IMR-90 (cell line): ENCODE results near the gene DUOX1. TPM values are rescaled to one million over a fixed set of nuclear protein-coding genes. Genes with fewer than 3 reads are reported as not detected.

Experiments used
- ATAC-seq: fragments of 200-7000 bp; cut with Tn5 transposase; 2 replicates; pipeline ENCODE4 v1.9.1; 2020; ENCODE audit warnings: low read depth, mild to moderate bottlenecking, moderate library complexity
- BruUV-seq: library from RNA; stranded (reverse); fragments of 400-500 nt; replicated peaks from 2 replicates; lab custom pipeline; 2021; lab: Mats Ljungman, UMichigan
- CTCF ChIA-PET: fragments of 300-600 bp; formaldehyde crosslinking; extraction: SDS; loops from one replicate; lab custom pipeline; 2021; ENCODE audit warnings: antibody characterized with exemption; lab: Yijun Ruan, JAX
- POLR2A ChIA-PET: fragments of 300-600 bp; sonication (Branson Sonifier 250); formaldehyde crosslinking; loops from one replicate; lab custom pipeline; 2022; ENCODE audit warnings: antibody characterized with exemption; ENCODE audit not compliant: unreplicated experiment; lab: Charles Lee
- DNase-seq: peaks from one replicate; pipeline ENCODE4 v3.0.0; 2013
- H2AFZ ChIP-seq: replicated peaks from 2 replicates; pipeline ENCODE3; 2013; ENCODE audit warnings: low read length, mild to moderate bottlenecking; ENCODE audit not compliant: poor library complexity
- H2AK5ac ChIP-seq: 2 replicates; pipeline ENCODE4 v1.6.1; 2013; ENCODE audit warnings: low read depth, low read length, inconsistent platforms
- H2AK9ac ChIP-seq: replicated peaks from 2 replicates; pipeline ENCODE3; 2013; ENCODE audit warnings: mild to moderate bottlenecking, low read depth, low read length, moderate library complexity; ENCODE audit not compliant: poor library complexity
- H2BK120ac ChIP-seq: 2 replicates; pipeline ENCODE4 v1.6.1; 2013; ENCODE audit warnings: low read depth, low read length, inconsistent platforms
- H2BK15ac ChIP-seq: 3 replicates; pipeline ENCODE4 v1.6.1; 2013; ENCODE audit warnings: low read depth, low read length, inconsistent platforms
- H2BK20ac ChIP-seq: 2 replicates; pipeline ENCODE4 v1.6.1; 2013; ENCODE audit warnings: low read depth, mild to moderate bottlenecking, inconsistent platforms, low read length, moderate library complexity
- H2BK5ac ChIP-seq: 2 replicates; pipeline ENCODE4 v1.6.1; 2013; ENCODE audit warnings: mild to moderate bottlenecking, low read depth, low read length, inconsistent platforms; ENCODE audit not compliant: poor library complexity, severe bottlenecking
- H3K14ac ChIP-seq: replicated peaks from 2 replicates; pipeline ENCODE4 v1.6.1; 2013; ENCODE audit warnings: low read depth, low read length, inconsistent platforms
- H3K18ac ChIP-seq: 2 replicates; pipeline ENCODE4 v1.6.1; 2013; ENCODE audit warnings: low read depth, low read length, control low read depth
- H3K23ac ChIP-seq: 2 replicates; pipeline ENCODE4 v1.6.1; 2013; ENCODE audit warnings: low read depth, low read length, inconsistent platforms
- H3K27ac ChIP-seq: 2 replicates; pipeline ENCODE4 v1.5.1; 2013; ENCODE audit warnings: mild to moderate bottlenecking, control low read depth, low read length; ENCODE audit not compliant: insufficient read depth
- H3K27me3 ChIP-seq: 2 replicates; pipeline ENCODE4 v1.6.1; 2013; ENCODE audit warnings: low read length; ENCODE audit not compliant: control insufficient read depth, insufficient read depth
- H3K36me3 ChIP-seq: 2 replicates; pipeline ENCODE4 v1.6.1; 2013; ENCODE audit warnings: low read length, mixed read lengths; ENCODE audit not compliant: control insufficient read depth, insufficient read depth
- H3K4ac ChIP-seq: 2 replicates; pipeline ENCODE4 v1.6.1; 2013; ENCODE audit warnings: low read depth, low read length, inconsistent platforms
- H3K4me1 ChIP-seq: 2 replicates; pipeline ENCODE4 v1.6.1; 2013; ENCODE audit warnings: low read length, mixed read lengths; ENCODE audit not compliant: control insufficient read depth, insufficient read depth
- H3K4me2 ChIP-seq: 2 replicates; pipeline ENCODE4 v1.6.1; 2013; ENCODE audit warnings: low read depth, mild to moderate bottlenecking, control low read depth, low read length, moderate library complexity
- H3K4me3 ChIP-seq: 2 replicates; pipeline ENCODE4 v1.5.1; 2013; ENCODE audit warnings: low read depth, mild to moderate bottlenecking, control low read depth, low read length, moderate library complexity; ENCODE audit not compliant: insufficient read depth
- H3K56ac ChIP-seq: 2 replicates; pipeline ENCODE4 v1.6.1; 2013; ENCODE audit warnings: low read length, inconsistent platforms; ENCODE audit not compliant: insufficient read depth; ENCODE audit errors: extremely low read depth
- H3K79me1 ChIP-seq, 2 experiments: 2 replicates each; pipeline ENCODE4 v1.6.1; 2013; ENCODE audit warnings: low read length in 2 of 2, inconsistent platforms in 1 of 2, low read depth in 1 of 2
- H3K9ac ChIP-seq: 2 replicates; pipeline ENCODE4 v1.6.1; 2013; ENCODE audit warnings: low read depth, low read length, control low read depth
- H3K9me1 ChIP-seq: 2 replicates; pipeline ENCODE4 v1.6.1; 2013; ENCODE audit warnings: low read length, inconsistent platforms; ENCODE audit not compliant: insufficient read depth
- H3K9me3 ChIP-seq: 2 replicates; pipeline ENCODE4 v1.6.1; 2013; ENCODE audit warnings: low read length; ENCODE audit not compliant: control insufficient read depth, insufficient read depth
- H4K20me1 ChIP-seq: 2 replicates; pipeline ENCODE4 v1.6.1; 2013; ENCODE audit warnings: low read length, inconsistent platforms; ENCODE audit not compliant: insufficient read depth
- H4K5ac ChIP-seq: 2 replicates; pipeline ENCODE4 v1.6.1; 2013; ENCODE audit warnings: mild to moderate bottlenecking, low read depth, low read length, control low read depth
- H4K8ac ChIP-seq, 2 experiments: 2 replicates each; pipeline ENCODE4 v1.6.1; 2013; ENCODE audit warnings: low read depth in 2 of 2, low read length in 2 of 2, control low read depth in 1 of 2, inconsistent platforms in 1 of 2
- H4K91ac ChIP-seq: 2 replicates; pipeline ENCODE4 v1.6.1; 2013; ENCODE audit warnings: low read depth, low read length, inconsistent platforms; ENCODE audit not compliant: insufficient read depth
- CHD1 ChIP-seq: IDR thresholded peaks from 2 replicates; pipeline ENCODE4 v1.6.1; 2012; ENCODE audit warnings: low read depth, low read length, improper control_type of control experiment
- CTCF ChIP-seq: conservative IDR thresholded peaks from 2 replicates; pipeline ENCODE4 v1.5.1; 2012; ENCODE audit warnings: mild to moderate bottlenecking, low read depth, low read length, improper control_type of control experiment
- MXI1 ChIP-seq: IDR thresholded peaks from 2 replicates; pipeline ENCODE4 v1.6.1; 2012; ENCODE audit warnings: low read depth, mild to moderate bottlenecking, low read length, moderate library complexity, borderline replicate concordance
- RAD21 ChIP-seq: IDR thresholded peaks from 2 replicates; pipeline ENCODE4 v1.6.1; 2012; ENCODE audit warnings: low read length, improper control_type of control experiment
- RCOR1 ChIP-seq: IDR thresholded peaks from 2 replicates; pipeline ENCODE4 v1.6.1; 2012; ENCODE audit warnings: mild to moderate bottlenecking, low read length, improper control_type of control experiment; ENCODE audit not compliant: insufficient replicate concordance
- SMC3 ChIP-seq: fragments of 150-350 bp; IDR thresholded peaks from 2 replicates; pipeline ENCODE4 v1.6.1; 2016; ENCODE audit warnings: low read depth, mild to moderate bottlenecking, antibody characterized with exemption, low read length, moderate library complexity
- WGBS, 2 experiments: methylation state at CpG; one replicate each; pipeline versions ENCODE4 v1.1.5 to v1.1.7; 2013; ENCODE audit warnings: missing lambda C conversion rate in 2 of 2; ENCODE audit not compliant: insufficient read length in 1 of 2; ENCODE audit errors: extremely low coverage in 2 of 2; 5-methylcytosine and 5-hydroxymethylcytosine counted together
- dilution Hi-C: fragments of 300-500 bp; cut with HindIII; formaldehyde crosslinking; loops from one replicate; pipeline ENCODE4 v1.14.3; 2018; ENCODE audit warnings: low sequenced_read_pairs; ENCODE audit not compliant: unreplicated experiment
- in situ Hi-C: fragments of 300-500 bp; cut with MboI; formaldehyde crosslinking; loops from 3 replicates; pipeline ENCODE4 v1.14.3; 2019; ENCODE audit warnings: low sequenced_read_pairs, inconsistent platforms, mixed read lengths
- intact Hi-C: fragments of 100-400 bp; cut with micrococcal nuclease; formaldehyde crosslinking; loops from 2 replicates; pipeline ENCODE4 v1.10.0; 2022
- polyA plus RNA-seq, 3 experiments: library from polyadenylated mRNA; depleted of rRNA; stranded (reverse); fragments of >200 nt; gene quantifications; 2 replicates each; pipeline ENCODE4 v1.2.3, GENCODE V29; 2012; ENCODE audit warnings: low replicate concordance in 1 of 3
- total RNA-seq: library from RNA; depleted of rRNA; stranded (reverse); fragments of >200 nt; gene quantifications from 2 replicates; pipeline ENCODE4 v1.2.3, GENCODE V29; 2012
- TF ChIP-seq, protein P1 (sequence below): fragments of 150-350 bp; IDR thresholded peaks from 2 replicates; pipeline ENCODE4 v1.6.1; 2017; ENCODE audit warnings: mild to moderate bottlenecking, antibody characterized with exemption, low read length, low read depth
- TF ChIP-seq, protein P2 (sequence below): fragments of 150-350 bp; IDR thresholded peaks from 2 replicates; pipeline ENCODE4 v1.6.1; 2016; ENCODE audit warnings: low read depth, mild to moderate bottlenecking, low read length, moderate library complexity, borderline replicate concordance

Gene DUOX1
- total and polyA plus RNA-seq, 2 of the 4 experiments (the other 2 are of a cell fraction) = not detected

DNA sequence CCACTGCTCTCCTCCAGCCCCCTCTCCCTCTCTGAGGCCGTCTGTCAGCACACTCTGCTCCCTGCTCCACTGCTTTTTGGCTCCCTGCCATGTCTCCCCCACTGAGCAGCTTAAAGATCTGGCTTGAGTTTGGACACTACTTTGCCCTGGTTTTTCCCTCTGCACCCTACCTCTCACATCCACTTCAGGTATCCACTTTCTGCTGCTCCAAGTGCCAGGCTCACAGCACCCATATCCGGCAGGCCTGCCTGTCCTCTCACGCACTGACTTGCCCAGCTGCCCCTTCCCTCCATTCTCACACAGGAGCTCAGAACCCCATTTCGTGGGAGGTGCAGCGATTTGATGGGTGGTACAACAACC lies 3.7 kb downstream of the DUOX1 start:
- Histone ChIP-seq H2AK9ac (no peak overlapping the region), H2AFZ (no peak overlapping the region), H2AK5ac (no peak overlapping the region), H4K8ac (no peak overlapping the region), H3K9me3 (peaks cover 3% of the 10 kb centered on the region; the same call in 1 of the 2 replicates), H3K79me1 (no peaks in the 10 kb centered on the region), H3K4ac (no peak overlapping the region), H3K9ac (no peak overlapping the region), H3K23ac (no peak overlapping the region), H2BK15ac (no peak overlapping the region), H3K4me3 (no peak overlapping the region), H4K91ac (no peak overlapping the region), H3K4me1 (no peaks in the 10 kb centered on the region; the same call in 1 of the 2 replicates), H2BK120ac (no peak overlapping the region), H3K4me2 (no peak overlapping the region), H3K27me3 (peaks cover 85% of the 10 kb centered on the region), H3K27ac (no peak overlapping the region), H3K18ac (no peak overlapping the region), H4K20me1 (no peaks in the 10 kb centered on the region), H3K9me1 (no peaks in the 10 kb centered on the region), H4K5ac (no peak overlapping the region), H3K14ac (no peak overlapping the region), H3K36me3 (no peaks in the 10 kb centered on the region), H3K56ac (no peak overlapping the region), H2BK20ac (no peak overlapping the region), H2BK5ac (no peak overlapping the region)
- CTCF ChIA-PET = interaction anchor here (1.9 kb wide), 1 partner anchor 15 kb away, joined by 11 read pairs; no protein-coding TSS in a partner anchor
- POLR2A ChIA-PET = no interaction called here
- BruUV-seq = no TSS peak
- TF ChIP-seq, protein P1, sequence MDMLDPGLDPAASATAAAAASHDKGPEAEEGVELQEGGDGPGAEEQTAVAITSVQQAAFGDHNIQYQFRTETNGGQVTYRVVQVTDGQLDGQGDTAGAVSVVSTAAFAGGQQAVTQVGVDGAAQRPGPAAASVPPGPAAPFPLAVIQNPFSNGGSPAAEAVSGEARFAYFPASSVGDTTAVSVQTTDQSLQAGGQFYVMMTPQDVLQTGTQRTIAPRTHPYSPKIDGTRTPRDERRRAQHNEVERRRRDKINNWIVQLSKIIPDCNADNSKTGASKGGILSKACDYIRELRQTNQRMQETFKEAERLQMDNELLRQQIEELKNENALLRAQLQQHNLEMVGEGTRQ = no peak
- TF ChIP-seq SMC3 (no peak), RAD21 (no peak), CHD1 (no peak), RCOR1 (no peak), MXI1 (no peak), CTCF (no peak)
- TF ChIP-seq, protein P2, sequence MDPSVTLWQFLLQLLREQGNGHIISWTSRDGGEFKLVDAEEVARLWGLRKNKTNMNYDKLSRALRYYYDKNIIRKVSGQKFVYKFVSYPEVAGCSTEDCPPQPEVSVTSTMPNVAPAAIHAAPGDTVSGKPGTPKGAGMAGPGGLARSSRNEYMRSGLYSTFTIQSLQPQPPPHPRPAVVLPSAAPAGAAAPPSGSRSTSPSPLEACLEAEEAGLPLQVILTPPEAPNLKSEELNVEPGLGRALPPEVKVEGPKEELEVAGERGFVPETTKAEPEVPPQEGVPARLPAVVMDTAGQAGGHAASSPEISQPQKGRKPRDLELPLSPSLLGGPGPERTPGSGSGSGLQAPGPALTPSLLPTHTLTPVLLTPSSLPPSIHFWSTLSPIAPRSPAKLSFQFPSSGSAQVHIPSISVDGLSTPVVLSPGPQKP = no peak
- DNase-seq (no peak), ATAC-seq (no peak)
- intact Hi-C loops (no loop called here), dilution Hi-C loops (no loop called here), in situ Hi-C loops (no loop called here)
- WGBS, 2 experiments = 0% methylated on average over 1 of the region's 5 CpGs; no CpG with 5 or more reads in 1 of the 2 experiments
